ENCODE results near the gene PAF1.
A peak's percentile ranks its signal among the peaks of the same experiment; 100 is the strongest.

GRCh38 chr19:39351537-39352064 is 39.3 kb downstream of the PAF1 start:
- peak in 2 of 11 experiments; percentile 17 to 24 for TF ChIP-seq CTCF (IDR thresholded peaks at IDR 0.05 in 8 of 11, conservative IDR thresholded peaks at IDR 0.05 in 3 of 11)
- no peak for TF ChIP-seq POLR2A (IDR thresholded peaks at IDR 0.05)

Measured in spleen (tissue), 7 donors.